Medulla oblongata (tissue), 1 donor: ENCODE results near the gene CASKIN1.
"Not testable (repeated sequence)": the region's sequence is repeated elsewhere in the genome, so short reads cannot be mapped to it uniquely, and the experiment has no call there.

Experiments
- DNase-seq: peaks from one replicate; pipeline ENCODE4 v3.0.0-alpha.2; 2015; ENCODE audit errors: extremely low spot score

CASKIN1 gene, protein sequence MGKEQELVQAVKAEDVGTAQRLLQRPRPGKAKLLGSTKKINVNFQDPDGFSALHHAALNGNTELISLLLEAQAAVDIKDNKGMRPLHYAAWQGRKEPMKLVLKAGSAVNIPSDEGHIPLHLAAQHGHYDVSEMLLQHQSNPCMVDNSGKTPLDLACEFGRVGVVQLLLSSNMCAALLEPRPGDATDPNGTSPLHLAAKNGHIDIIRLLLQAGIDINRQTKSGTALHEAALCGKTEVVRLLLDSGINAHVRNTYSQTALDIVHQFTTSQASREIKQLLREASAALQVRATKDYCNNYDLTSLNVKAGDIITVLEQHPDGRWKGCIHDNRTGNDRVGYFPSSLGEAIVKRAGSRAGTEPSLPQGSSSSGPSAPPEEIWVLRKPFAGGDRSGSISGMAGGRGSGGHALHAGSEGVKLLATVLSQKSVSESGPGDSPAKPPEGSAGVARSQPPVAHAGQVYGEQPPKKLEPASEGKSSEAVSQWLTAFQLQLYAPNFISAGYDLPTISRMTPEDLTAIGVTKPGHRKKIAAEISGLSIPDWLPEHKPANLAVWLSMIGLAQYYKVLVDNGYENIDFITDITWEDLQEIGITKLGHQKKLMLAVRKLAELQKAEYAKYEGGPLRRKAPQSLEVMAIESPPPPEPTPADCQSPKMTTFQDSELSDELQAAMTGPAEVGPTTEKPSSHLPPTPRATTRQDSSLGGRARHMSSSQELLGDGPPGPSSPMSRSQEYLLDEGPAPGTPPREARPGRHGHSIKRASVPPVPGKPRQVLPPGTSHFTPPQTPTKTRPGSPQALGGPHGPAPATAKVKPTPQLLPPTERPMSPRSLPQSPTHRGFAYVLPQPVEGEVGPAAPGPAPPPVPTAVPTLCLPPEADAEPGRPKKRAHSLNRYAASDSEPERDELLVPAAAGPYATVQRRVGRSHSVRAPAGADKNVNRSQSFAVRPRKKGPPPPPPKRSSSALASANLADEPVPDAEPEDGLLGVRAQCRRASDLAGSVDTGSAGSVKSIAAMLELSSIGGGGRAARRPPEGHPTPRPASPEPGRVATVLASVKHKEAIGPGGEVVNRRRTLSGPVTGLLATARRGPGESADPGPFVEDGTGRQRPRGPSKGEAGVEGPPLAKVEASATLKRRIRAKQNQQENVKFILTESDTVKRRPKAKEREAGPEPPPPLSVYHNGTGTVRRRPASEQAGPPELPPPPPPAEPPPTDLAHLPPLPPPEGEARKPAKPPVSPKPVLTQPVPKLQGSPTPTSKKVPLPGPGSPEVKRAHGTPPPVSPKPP (N-terminal part only)

DNA sequence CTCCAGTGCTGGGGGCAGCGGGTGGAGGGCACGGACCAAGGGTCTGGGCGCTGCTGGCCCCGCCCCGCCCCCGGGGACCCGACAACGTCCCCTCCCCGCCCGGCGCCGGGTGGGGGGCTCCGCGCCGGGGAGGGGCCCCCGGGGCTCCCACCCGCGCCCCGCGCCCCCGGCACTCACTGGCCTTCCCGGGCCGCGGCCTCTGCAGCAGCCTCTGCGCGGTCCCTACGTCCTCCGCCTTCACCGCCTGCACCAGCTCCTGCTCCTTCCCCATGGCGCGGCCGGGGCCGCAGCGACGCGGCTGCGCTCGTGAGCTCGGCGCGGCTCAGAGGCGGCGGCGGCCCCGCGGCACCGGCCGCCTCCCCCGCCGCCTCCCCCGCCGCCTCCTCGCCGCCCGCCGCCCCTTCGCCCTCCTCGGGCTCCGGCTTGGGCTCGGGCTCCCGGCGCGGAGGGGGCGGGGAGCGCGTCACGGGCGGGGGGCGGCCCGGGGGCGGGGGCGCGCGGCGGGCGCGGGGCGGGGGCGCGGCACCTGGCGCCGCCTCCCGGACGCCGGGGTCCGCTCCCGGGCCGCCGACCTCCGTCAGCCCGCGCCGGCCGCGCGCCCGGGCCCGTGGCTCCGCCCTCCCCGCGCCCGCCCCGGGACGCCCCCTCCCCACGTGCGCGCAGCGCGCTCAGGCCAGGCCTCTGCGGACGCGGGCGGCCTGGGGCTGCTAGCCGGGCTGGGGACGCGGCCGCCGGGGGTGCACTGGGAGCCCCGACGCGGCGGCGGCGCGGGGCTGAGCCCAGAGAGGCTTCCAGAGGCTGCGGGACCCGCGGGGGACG, at the start of gene CASKIN1:
Gene CASKIN1, minus strand, starts transcription at position 444 of the 819 bp plus-strand sequence. Its CDS starts 173 bp downstream, at position 271.
- DNase-seq, result no peak

DNA sequence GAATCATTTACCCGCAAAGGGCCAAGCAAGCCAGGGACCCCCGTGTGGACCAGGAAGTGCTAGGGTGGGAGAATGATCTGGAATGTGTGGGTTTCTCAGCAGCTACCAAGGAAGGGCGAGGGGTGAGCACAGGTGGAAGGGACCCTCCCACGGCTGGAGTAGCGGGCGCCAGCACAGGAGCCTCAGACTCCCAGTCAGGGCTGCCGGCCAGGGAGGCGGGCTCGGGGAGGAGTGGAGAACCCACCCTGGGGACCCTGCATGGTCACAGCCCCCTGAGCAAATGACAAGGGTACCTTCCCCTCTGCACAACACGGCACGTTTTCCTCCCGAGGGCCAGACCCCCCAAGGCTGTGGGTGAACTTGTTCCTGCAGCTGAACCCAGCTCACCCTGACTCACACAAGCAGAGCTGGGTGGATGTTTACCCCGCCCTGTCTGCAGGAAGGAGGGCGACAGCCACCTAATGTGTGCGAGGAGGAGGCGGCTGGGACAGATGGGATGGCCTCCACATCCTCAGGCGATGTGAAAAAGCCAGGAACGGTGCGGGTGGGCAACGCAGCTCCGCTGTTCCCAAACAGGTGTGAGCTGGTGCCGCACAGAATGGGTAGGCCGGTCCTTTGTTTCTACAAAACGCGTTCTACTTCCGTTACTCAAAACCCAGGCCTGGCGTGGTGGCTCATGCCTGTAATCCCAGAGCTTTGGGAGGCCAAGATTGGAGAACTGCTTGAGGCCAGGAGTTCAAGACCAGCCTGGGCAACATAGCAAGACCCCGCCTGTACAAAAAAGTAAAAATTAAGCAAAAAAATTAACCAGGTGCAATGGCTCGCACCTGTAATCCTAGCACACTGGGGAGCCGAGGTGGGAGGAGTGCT, 48.8 kb upstream of the CASKIN1 start:
- no peak for DNase-seq

DNA sequence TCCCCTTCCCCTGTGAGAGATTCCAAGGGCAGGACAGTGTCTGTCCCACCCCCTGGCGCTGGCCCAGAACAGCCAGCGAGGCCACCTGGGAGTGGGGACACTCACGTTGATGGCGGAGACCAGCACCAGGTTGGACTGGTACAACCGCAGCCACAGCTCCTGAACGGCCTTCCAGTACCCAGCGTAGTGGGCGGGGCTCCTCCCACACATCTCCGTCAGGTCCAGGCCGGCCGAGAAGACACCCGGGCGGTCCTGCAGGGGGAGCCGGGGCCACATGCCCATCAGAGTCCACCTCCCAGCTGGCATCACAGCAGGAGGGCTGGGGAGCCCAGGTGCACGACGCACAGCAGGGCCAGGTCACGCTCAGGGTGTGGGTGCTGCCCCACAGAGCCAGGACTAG, 47.9 kb upstream of the CASKIN1 start:
- no peak for DNase-seq

DNA sequence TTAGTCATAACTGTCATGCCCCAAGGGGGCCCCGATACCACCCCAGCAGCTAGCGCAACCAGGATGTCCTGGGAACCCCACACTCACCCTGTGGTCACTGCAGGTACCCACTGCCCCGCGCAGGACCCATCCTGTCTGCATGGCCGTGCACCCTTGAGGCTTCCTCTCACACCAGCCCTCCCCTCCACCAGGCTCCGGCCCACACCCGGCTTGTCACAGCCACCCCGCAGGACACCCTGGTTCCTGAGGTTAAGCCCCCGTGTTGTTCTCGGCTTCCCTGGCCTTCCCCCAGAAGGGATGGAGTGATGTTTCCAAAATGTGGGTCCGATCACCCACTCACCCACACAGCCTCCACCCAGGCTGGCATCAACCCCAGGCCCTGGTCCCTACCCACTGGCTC, 47.4 kb upstream of the CASKIN1 start:
- DNase-seq, result no peak

DNA sequence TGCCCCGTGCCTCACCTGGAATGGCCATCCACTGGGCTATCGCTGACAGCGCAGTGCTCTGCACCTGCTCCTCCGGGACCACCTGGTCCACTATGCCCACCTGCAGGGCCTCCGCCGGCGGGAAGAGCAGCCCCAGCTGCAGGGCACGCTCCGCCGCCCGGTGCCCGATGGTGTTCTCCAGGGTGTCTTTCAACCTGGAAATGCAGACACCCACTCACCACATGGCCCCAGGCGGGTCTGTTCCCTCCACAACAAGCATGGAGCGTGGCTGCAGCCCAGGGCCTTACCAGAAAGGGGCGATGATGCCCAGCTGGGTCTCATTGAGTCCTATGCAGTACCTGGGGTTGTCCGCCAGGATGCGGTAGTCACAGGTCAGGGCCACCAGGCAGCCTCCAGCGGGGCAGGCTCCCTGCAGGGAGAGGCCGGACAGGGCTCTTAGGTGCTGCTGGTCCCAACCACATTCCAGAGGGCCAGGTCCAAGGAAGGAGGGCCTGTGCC, 46.7 kb upstream of the CASKIN1 start:
- no peak for DNase-seq

DNA sequence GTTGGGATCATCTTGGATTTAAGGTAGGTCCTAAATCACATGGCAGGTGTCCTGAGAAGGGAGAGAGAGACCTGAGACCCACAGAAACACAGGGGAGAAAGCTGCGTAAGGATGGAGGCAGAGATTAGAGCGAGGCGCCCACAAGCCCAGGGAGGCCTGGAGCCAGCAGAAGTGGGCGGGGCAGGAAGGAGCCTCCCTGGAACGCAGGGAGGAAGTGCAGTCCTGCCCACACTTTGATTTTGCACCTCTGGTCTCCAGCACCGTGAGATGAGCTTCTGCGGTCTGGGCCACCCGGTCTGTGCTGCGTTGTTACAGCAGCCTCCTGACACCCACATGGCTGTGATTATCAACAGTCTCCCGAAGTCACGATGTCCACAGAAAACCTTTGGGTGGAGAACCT, 46.2 kb upstream of the CASKIN1 start:
- no peak for DNase-seq

DNA sequence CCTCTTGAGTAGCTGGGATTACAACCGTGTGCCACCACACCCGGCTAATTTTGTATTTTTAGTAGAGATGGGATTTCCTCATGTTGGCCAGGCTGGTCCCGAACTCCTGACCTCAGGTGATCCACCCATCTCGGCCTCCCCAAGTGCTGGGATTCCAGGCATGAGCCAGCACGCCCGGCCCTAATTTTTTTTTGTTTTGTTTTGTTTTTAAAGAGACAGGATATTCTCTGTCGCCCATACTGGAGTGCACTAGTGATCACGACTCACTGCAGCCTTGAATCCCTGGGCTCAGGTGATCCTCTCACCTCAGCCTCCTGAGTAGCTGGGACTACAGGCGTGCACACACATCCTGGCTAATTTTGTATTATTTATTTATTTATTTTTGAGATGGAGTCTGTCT, 43.9 kb upstream of the CASKIN1 start:
- not testable (repeated sequence) for DNase-seq

GRCh38 chr16:2238838-2239675, 42.7 kb upstream of the CASKIN1 start:
- no peak for DNase-seq

DNA sequence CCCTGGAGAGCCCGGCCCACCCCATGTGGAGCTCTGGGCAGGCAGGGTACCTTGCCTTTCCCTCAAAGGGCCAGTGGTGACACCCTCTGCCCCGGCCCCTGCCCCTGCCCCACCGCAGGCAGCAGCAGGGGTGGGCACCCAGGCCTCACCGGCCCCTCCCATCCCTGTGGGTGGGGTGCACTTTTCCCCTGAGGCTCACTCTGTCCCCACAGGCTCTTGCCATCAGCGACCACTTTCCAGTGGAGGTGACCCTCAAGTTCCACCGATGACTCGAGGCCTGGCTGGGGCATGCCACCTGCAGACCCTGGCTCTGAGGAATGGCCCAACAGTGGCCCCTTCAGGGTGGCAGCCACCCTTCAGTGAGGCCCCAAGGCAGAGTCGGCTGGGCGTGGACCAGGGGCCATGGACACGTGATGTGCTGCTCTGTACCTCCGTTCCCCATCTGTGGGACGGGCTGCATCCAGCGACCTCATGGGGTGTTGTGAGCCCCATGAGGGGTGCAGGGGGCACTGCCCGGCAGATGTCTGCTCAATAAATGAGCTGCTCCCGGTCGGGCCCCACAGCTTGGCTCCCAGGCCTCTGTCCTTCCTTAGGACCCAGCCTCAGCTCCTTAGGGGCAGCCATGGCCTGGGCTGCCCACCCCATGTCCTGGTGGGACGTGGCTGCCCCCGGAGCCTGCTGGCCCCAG, 41.9 kb upstream of the CASKIN1 start:
- no peak for DNase-seq

DNA sequence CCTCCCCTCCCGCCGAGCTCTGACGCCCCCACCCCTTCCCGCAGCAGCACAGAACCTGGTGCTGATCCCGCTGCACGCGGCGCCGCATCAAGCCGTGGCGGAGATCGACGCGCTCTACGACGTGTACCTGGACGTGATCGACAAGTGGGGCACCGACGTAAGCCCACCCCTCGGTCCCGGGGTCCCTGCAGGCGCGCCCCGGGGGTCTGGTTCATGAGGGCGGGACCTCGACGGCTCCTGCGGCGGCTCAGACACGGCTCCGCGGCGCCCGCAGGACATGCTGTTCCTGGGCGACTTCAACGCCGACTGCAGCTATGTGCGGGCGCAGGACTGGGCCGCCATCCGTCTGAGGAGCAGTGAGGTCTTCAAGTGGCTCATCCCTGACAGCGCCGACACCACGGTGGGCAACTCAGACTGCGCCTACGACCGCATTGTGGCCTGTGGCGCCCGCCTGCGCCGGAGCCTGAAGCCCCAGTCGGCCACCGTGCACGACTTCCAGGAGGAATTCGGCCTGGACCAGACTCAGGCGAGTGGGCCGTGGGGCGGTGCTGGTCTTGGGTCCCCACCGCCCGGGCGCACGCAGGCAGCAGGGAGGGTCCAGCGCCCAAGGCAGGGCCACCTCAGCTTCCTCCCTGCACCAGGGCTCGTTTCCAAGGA, 41.2 kb upstream of the CASKIN1 start:
- no peak for DNase-seq

DNA sequence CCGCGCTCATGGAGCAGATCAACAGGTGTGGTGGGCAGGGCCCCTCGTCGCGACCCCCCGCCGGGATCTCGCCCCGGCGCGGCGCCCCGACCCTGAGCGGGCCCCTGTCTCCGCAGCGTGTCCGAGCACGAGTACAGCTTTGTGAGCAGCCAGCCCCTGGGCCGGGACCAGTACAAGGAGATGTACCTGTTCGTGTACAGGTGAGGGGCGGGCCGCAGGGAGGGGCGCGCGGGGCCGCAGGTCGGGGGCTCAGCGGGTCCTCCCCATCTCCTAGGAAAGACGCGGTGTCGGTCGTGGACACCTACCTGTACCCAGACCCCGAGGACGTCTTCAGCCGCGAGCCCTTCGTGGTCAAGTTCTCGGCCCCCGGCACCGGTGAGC, 40.7 kb upstream of the CASKIN1 start:
- no peak for DNase-seq

DNA sequence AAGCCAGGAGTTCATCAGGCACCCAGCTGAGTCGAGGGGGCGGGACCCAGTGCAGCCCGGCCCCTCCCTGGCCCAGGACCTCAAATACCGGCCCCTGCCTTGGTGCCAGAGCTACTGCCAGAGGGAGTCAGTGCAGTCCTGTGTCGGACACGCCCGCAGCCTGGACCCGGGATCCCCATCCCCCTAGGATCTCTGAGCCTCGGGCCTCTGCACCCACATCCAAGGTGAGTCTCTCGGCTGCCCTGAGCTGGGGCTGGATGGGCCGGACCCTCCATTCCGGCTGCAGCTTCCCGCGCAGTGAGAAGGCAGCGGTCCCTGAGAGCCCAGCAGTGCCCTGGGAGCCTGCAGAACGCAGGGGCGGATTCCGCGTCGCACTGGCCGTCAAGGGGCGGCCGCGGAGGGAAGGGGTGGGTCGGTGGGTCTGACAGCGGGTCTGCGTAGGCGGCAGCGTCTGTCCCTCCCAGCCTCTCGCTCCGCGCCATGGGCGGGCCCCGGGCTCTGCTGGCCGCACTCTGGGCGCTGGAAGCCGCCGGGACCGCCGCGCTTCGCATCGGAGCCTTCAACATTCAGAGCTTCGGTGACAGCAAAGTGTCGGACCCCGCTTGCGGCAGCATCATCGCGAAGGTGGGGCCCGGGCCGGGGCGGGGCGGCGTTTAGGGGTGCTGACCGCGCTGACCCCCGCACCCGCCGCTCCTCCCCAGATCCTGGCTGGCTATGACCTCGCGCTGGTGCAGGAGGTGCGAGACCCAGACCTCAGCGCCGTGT, 40.1 kb upstream of the CASKIN1 start, which contains the start of gene DNASE1L2:
Gene DNASE1L2, plus strand, starts transcription at position 108 of the 765 bp plus-strand sequence. Its CDS starts 373 bp downstream, at position 481.
- DNase-seq, result no peak

GRCh38 chr16:2235695-2236336, 39.4 kb upstream of the CASKIN1 start:
- DNase-seq, result no peak

- no peak for DNase-seq
Measured at GRCh38 chr16:2235234-2235651, 38.8 kb upstream of the CASKIN1 start.

DNA sequence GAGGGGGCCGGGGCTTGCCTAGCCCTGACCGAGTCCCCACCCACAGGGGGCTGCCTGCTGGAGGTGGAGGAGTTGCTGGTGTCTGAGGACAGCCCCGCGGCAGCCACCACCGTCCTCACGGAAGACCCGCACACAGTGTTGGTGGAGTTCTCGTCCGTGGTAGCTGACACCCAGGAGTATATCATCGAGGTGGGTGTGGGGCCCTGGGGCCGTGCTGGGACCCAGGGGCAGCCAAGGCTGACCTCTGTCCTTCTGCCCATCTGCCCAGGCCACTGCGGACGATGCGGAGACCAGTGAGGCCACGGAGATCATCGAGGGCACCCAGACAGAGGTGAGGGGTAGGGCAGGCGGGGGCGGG, 38.4 kb upstream of the CASKIN1 start:
- DNase-seq, result no peak
